ENCODE measurements around the gene REEP3.
"Not testable (repeated sequence)": the region's sequence is repeated elsewhere in the genome, so short reads cannot be mapped to it uniquely, and the experiment has no call there.

REEP3 gene, protein sequence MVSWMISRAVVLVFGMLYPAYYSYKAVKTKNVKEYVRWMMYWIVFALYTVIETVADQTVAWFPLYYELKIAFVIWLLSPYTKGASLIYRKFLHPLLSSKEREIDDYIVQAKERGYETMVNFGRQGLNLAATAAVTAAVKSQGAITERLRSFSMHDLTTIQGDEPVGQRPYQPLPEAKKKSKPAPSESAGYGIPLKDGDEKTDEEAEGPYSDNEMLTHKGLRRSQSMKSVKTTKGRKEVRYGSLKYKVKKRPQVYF
- 10.8 to 67.5 (median 40.7) reads per million in 9 experiments for total RNA-seq

DNA sequence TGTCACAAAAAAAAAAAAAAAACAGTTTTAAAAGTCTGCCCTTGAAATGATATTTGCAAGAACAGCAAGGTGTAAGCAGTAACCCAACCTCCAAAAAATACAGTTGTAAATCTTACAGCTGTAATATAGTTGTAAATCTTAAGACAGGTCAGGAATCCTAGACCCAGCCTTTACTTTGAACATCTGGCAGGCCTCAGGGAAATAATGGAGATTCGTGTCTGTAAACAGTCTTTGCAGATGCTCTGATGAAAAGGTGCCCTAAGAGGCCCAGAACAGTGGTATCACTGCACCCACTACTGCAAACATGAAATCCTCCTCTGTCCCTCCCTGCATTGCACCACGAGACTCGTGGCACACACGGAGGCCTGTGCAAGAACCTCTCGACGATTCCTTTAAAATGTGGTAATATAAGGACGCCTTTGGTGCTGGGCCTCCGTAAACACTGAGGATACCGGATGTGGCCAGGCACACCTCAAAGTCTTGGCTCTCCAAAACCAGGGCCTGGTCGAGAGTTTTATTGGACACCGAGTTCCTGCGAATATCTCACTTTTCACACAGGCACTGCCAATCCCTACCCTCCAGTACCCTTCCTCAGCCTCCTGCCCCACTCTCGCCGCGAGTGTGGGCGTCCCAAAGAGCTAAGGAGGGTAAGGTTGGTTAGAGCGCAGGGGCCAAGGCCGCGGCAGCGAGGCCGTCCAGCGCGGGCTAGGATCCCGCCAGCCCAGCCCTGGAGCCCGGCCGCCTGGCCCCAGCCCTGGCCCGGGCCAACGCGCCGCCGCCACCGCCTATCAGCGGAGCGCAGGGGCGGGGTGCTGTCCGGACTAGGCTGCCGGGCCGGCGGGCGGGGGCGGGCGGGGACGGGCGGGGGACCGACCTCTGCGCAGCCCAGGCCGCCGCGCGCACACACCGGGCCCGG is at the start of gene REEP3:
Gene REEP3 (plus strand): TSS at position 902 of the 916 bp plus-strand sequence. CDS start 145 bp downstream, outside the sequence.
- Mint-ChIP-seq H3K9me3 (no peaks in the 10 kb centered on the region), H3K4me3 (peak within 1 kb of the TSS; percentile 82 to 88), H3K4me1 (ENCODE audit: low read depth in 2 of 2) (peaks cover 43 to 52% of the 10 kb centered on the region in 2 donors), H3K27ac (peak within 1 kb of the TSS; percentile 91 to 92), H3K27me3 (no peaks in the 10 kb centered on the region), H3K36me3 (ENCODE audit: insufficient read depth) (peaks cover 31% of the 10 kb centered on the region)
- DNase-seq = peak; percentile 33 to 39 (median 36)
- peak; percentile 73 for ATAC-seq (replicated peaks)

GRCh38 chr10:63474488-63474887 is 46.7 kb upstream of the REEP3 start:
- no peak for ATAC-seq (replicated peaks)
- H3K27me3 Mint-ChIP-seq = no peaks in the 10 kb centered on the region
- peaks cover 6 to 18% of the 10 kb centered on the region in 2 donors for H3K4me1 Mint-ChIP-seq (ENCODE audit: low read depth in 2 of 2)
- no peak for DNase-seq
- H3K27ac Mint-ChIP-seq = no peak overlapping the region
- peaks cover 4% of the 10 kb centered on the region for H3K36me3 Mint-ChIP-seq (ENCODE audit: insufficient read depth)
- no peaks in the 10 kb centered on the region for H3K9me3 Mint-ChIP-seq
- no peak overlapping the region for H3K4me3 Mint-ChIP-seq

- H3K27ac Mint-ChIP-seq = no peak overlapping the region
- H3K4me3 Mint-ChIP-seq = no peak overlapping the region
- peaks cover 13 to 23% of the 10 kb centered on the region in 2 donors for H3K4me1 Mint-ChIP-seq (ENCODE audit: low read depth in 2 of 2)
- H3K9me3 Mint-ChIP-seq = no peaks in the 10 kb centered on the region
- peaks cover under 1% of the 10 kb centered on the region for H3K36me3 Mint-ChIP-seq (ENCODE audit: insufficient read depth)
- ATAC-seq (replicated peaks) (no peak), DNase-seq (no peak)
- H3K27me3 Mint-ChIP-seq = no peaks in the 10 kb centered on the region
Measured at GRCh38 chr10:63477927-63478326, 43.3 kb upstream of the REEP3 start.

- DNase-seq (no peak), ATAC-seq (replicated peaks) (no peak)
- no peak overlapping the region for H3K4me3 Mint-ChIP-seq
- no peaks in the 10 kb centered on the region for H3K27me3 Mint-ChIP-seq
- no peaks in the 10 kb centered on the region for H3K9me3 Mint-ChIP-seq
- no peaks in the 10 kb centered on the region for H3K36me3 Mint-ChIP-seq (ENCODE audit: insufficient read depth)
- peaks cover 16 to 26% of the 10 kb centered on the region in 2 donors for H3K4me1 Mint-ChIP-seq (ENCODE audit: low read depth in 2 of 2)
- no peak overlapping the region for H3K27ac Mint-ChIP-seq
Measured at GRCh38 chr10:63478564-63478963, 42.6 kb upstream of the REEP3 start.

DNA sequence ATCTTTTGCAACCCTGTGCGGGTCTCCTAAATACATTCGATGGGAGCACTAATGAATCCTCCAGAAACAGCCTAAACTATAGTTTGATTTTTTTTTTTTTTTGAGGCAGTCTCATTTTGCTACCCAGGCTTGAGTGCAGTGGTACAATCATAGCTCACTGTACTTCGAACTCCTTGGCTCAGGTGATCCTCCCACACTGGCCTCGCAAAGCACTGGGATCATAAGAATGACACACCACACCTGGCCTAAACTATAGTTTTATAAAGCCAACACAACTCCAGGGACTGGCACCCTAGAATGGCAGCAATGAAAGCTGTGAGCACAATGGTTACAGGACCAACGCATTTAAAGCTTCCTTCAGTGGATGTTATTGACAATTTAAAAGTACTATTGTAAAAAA is 41.0 kb upstream of the REEP3 start:
- no peak for ATAC-seq (replicated peaks)
- peaks cover 14 to 28% of the 10 kb centered on the region in 2 donors for H3K4me1 Mint-ChIP-seq (ENCODE audit: low read depth in 2 of 2)
- DNase-seq = no peak
- no peak overlapping the region for H3K27ac Mint-ChIP-seq
- no peak overlapping the region for H3K4me3 Mint-ChIP-seq
- H3K36me3 Mint-ChIP-seq (ENCODE audit: insufficient read depth) = no peaks in the 10 kb centered on the region
- H3K9me3 Mint-ChIP-seq = no peaks in the 10 kb centered on the region
- no peaks in the 10 kb centered on the region for H3K27me3 Mint-ChIP-seq

- Mint-ChIP-seq H3K4me3 (no peak overlapping the region), H3K27me3 (no peaks in the 10 kb centered on the region), H3K27ac (no peak overlapping the region), H3K4me1 (ENCODE audit: low read depth in 2 of 2) (peaks cover 11 to 23% of the 10 kb centered on the region in 2 donors), H3K9me3 (no peaks in the 10 kb centered on the region), H3K36me3 (ENCODE audit: insufficient read depth) (no peaks in the 10 kb centered on the region)
- ATAC-seq (replicated peaks) (no peak), DNase-seq (no peak)
Measured at GRCh38 chr10:63481815-63482421, 39.3 kb upstream of the REEP3 start.

DNA sequence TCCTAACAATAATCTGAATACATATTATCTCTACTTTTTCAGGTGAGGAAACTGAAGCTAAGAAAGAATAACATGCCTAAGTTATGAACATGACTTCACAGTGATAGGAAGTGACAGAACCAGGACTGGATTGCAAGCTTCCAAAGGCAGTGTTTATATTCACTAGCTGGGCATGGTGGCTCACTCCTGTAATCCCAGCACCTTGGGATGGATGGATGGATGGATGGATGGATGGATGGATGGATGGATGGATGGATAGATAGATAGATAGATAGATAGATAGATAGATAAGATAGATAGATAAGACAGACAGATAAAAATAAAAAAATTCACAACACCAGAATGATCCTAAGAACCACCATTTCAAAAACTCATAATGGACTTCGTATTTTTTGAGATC is 37.2 kb upstream of the REEP3 start:
- Mint-ChIP-seq H3K27me3 (no peaks in the 10 kb centered on the region), H3K9me3 (no peaks in the 10 kb centered on the region), H3K27ac (no peak overlapping the region), H3K4me1 (ENCODE audit: low read depth in 2 of 2) (peaks cover 11 to 17% of the 10 kb centered on the region in 2 donors), H3K36me3 (ENCODE audit: insufficient read depth) (no peaks in the 10 kb centered on the region), H3K4me3 (no peak overlapping the region)
- no peak for DNase-seq
- ATAC-seq (replicated peaks) = no peak

- H3K4me3 Mint-ChIP-seq = no peak overlapping the region
- H3K27ac Mint-ChIP-seq = no peak overlapping the region
- no peak for DNase-seq
- no peak for ATAC-seq (replicated peaks)
- H3K9me3 Mint-ChIP-seq = no peaks in the 10 kb centered on the region
- H3K36me3 Mint-ChIP-seq (ENCODE audit: insufficient read depth) = no peaks in the 10 kb centered on the region
- no peaks in the 10 kb centered on the region for H3K27me3 Mint-ChIP-seq
- peaks cover 7 to 13% of the 10 kb centered on the region in 2 donors for H3K4me1 Mint-ChIP-seq (ENCODE audit: low read depth in 2 of 2)
Measured at GRCh38 chr10:63487990-63488389, 33.2 kb upstream of the REEP3 start.

DNA sequence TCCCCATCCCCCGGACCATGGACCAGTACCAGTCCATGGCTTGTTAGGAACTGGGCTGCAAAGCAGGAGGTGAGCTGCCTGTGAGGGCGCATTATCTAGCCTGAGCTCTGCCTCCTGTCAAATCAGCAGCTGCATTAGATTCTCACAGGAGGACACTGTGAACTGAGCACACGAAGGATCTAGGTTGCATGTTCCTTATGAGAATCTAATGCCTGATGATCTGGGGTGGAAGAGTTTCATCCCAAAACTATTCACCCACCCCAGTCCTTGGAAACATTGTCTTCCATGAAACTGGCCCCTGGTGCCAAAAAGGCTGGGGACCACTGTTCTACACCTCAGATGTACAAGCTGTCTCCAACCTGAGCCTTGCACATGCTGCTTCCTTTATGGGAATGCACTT is 31.4 kb upstream of the REEP3 start:
- Mint-ChIP-seq H3K4me1 (ENCODE audit: low read depth in 2 of 2) (peaks cover 4 to 9% of the 10 kb centered on the region in 2 donors), H3K27me3 (no peaks in the 10 kb centered on the region), H3K36me3 (ENCODE audit: insufficient read depth) (no peaks in the 10 kb centered on the region), H3K27ac (peak overlapping the region in 1 of 2 donors; percentile 32), H3K9me3 (no peaks in the 10 kb centered on the region), H3K4me3 (no peak overlapping the region)
- no peak for DNase-seq
- ATAC-seq (replicated peaks) = no peak

- Mint-ChIP-seq H3K9me3 (no peaks in the 10 kb centered on the region), H3K27ac (no peak overlapping the region), H3K27me3 (no peaks in the 10 kb centered on the region), H3K36me3 (ENCODE audit: insufficient read depth) (peaks cover 3% of the 10 kb centered on the region), H3K4me1 (ENCODE audit: low read depth in 2 of 2) (peaks cover 9 to 15% of the 10 kb centered on the region in 2 donors), H3K4me3 (no peak overlapping the region)
- ATAC-seq (replicated peaks) (no peak), DNase-seq (no peak)
Measured at GRCh38 chr10:63491588-63492316, 29.4 kb upstream of the REEP3 start.

DNA sequence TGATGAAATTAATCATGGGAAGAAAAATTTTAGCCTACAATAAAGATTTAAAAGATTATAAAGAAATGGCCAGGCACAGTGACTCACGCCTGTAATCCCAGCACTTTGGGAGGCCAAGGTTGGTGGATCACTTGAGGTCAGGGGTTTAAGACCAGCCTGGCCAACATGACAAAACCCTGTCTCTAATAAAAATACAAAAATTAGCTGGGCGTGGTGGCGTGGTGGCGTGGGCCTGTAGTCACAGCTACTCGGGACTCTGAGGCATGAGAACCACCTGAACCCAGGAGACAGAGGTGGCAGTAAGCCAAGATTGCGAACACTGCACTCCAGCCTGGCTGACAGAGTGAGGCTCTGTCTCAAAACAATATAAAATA is 28.9 kb upstream of the REEP3 start:
- H3K4me3 Mint-ChIP-seq; ATAC-seq (replicated peaks); H3K27ac Mint-ChIP-seq; H3K9me3 Mint-ChIP-seq; H3K36me3 Mint-ChIP-seq (ENCODE audit: insufficient read depth); DNase-seq; H3K27me3 Mint-ChIP-seq: not testable (repeated sequence)
- H3K4me1 Mint-ChIP-seq (ENCODE audit: low read depth in 2 of 2) = peaks cover 10 to 17% of the 10 kb centered on the region in 2 donors

- H3K36me3 Mint-ChIP-seq (ENCODE audit: insufficient read depth) = peaks cover 3% of the 10 kb centered on the region
- peaks cover 10 to 22% of the 10 kb centered on the region in 2 donors for H3K4me1 Mint-ChIP-seq (ENCODE audit: low read depth in 2 of 2)
- DNase-seq (no peak), ATAC-seq (replicated peaks) (no peak)
- no peaks in the 10 kb centered on the region for H3K9me3 Mint-ChIP-seq
- no peak overlapping the region for H3K4me3 Mint-ChIP-seq
- no peaks in the 10 kb centered on the region for H3K27me3 Mint-ChIP-seq
- H3K27ac Mint-ChIP-seq = no peak overlapping the region
Measured at GRCh38 chr10:63493004-63493403, 28.2 kb upstream of the REEP3 start.

DNA sequence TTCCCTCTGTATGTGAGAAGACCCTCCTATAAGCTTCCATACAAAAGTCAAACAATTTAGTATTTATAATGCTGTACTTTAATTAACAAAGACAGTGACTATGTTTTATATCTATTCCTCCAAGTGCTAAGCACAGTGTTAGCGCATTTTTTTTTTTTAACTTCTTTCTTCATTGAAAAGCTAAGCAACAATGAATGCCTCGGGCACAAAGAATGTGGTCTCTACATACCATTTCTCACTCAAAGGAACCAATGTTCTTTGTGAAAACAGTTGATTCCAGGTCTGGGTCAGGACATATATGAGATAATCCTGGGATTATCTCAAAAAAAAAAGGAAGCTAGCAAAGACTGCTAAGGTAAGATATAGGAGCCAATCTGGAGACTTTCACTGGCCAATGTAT is 26.2 kb upstream of the REEP3 start:
- H3K27ac Mint-ChIP-seq = no peak overlapping the region
- peaks cover 3% of the 10 kb centered on the region for H3K36me3 Mint-ChIP-seq (ENCODE audit: insufficient read depth)
- no peak for DNase-seq
- no peaks in the 10 kb centered on the region for H3K9me3 Mint-ChIP-seq
- H3K27me3 Mint-ChIP-seq = no peaks in the 10 kb centered on the region
- peaks cover 10 to 32% of the 10 kb centered on the region in 2 donors for H3K4me1 Mint-ChIP-seq (ENCODE audit: low read depth in 2 of 2)
- no peak overlapping the region for H3K4me3 Mint-ChIP-seq
- no peak for ATAC-seq (replicated peaks)

Data from effector memory CD8-positive, alpha-beta T cell (primary cell).